Dendritic cell treated with granulocyte-macrophage colony-stimulating factor and Interleukin-4, amounts not matched to agents 40 ng/mL and 50 ng/mL, for 4 days (primary cell): ENCODE measurements around the gene NDST1.

Source experiments
- H3K27ac Mint-ChIP-seq: one replicate; pipeline ENCODE4 v1.8.0; 2022; ENCODE audit warnings: mild to moderate bottlenecking, mixed read lengths
- H3K27me3 Mint-ChIP-seq: one replicate; pipeline ENCODE4 v1.8.0; 2022; ENCODE audit warnings: mild to moderate bottlenecking, mixed read lengths
- H3K36me3 Mint-ChIP-seq: one replicate; pipeline ENCODE4 v1.8.0; 2022; ENCODE audit warnings: low read depth, mixed read lengths
- H3K4me1 Mint-ChIP-seq: one replicate; pipeline ENCODE4 v1.8.0; 2022; ENCODE audit warnings: low read depth, mixed read lengths
- H3K4me3 Mint-ChIP-seq: one replicate; pipeline ENCODE4 v1.8.0; 2022; ENCODE audit warnings: mild to moderate bottlenecking, moderate library complexity, mixed read lengths
- H3K9me3 Mint-ChIP-seq: one replicate; pipeline ENCODE4 v1.8.0; 2022; ENCODE audit warnings: mixed read lengths
- intact Hi-C: fragments of 100-400 bp; cut with micrococcal nuclease; formaldehyde crosslinking; loops from one replicate; pipeline ENCODE4 v1.15.0; 2022

Gene NDST1

GRCh38 chr5:150484964-150485692, 22.8 kb upstream of the NDST1 start:
- Mint-ChIP-seq H3K27ac (peak overlapping the region; percentile 65), H3K27me3 (peaks cover 11% of the 10 kb centered on the region), H3K4me1 (peaks cover 55% of the 10 kb centered on the region), H3K4me3 (peak overlapping the region; percentile 65), H3K9me3 (no peaks in the 10 kb centered on the region), H3K36me3 (no peaks in the 10 kb centered on the region)
- intact Hi-C loops, result no loop called here

- H3K9me3 Mint-ChIP-seq, result no peaks in the 10 kb centered on the region
- H3K4me3 Mint-ChIP-seq, result peak overlapping the region; percentile 65
- peaks cover 60% of the 10 kb centered on the region for H3K4me1 Mint-ChIP-seq
- peak overlapping the region; percentile 65 for H3K27ac Mint-ChIP-seq
- H3K36me3 Mint-ChIP-seq, result no peaks in the 10 kb centered on the region
- peaks cover 11% of the 10 kb centered on the region for H3K27me3 Mint-ChIP-seq
- intact Hi-C loops, result no loop called here
Observed at GRCh38 chr5:150485693-150486401, 22.1 kb upstream of the NDST1 start.

GRCh38 chr5:150486402-150487198, 21.3 kb upstream of the NDST1 start:
- Mint-ChIP-seq H3K27me3 (peaks cover 8% of the 10 kb centered on the region), H3K4me1 (peaks cover 60% of the 10 kb centered on the region)

GRCh38 chr5:150487199-150488061, 20.5 kb upstream of the NDST1 start:
- Mint-ChIP-seq H3K27ac (peak overlapping the region; percentile 83), H3K4me3 (peak overlapping the region; percentile 68), H3K36me3 (peaks cover 15% of the 10 kb centered on the region), H3K27me3 (peaks cover 5% of the 10 kb centered on the region), H3K9me3 (no peaks in the 10 kb centered on the region), H3K4me1 (peaks cover 63% of the 10 kb centered on the region)
- intact Hi-C loops, result no loop called here

More at GRCh38 chr5:150486402-150487198, 21.3 kb upstream of the NDST1 start:
- Mint-ChIP-seq H3K9me3 (no peaks in the 10 kb centered on the region), H3K36me3 (peaks cover 6% of the 10 kb centered on the region), H3K4me3 (peak overlapping the region; percentile 68), H3K27ac (peak overlapping the region; percentile 83)
- intact Hi-C loops, result no loop called here

GRCh38 chr5:150488519-150489359, 19.2 kb upstream of the NDST1 start:
- peak overlapping the region; percentile 32 for H3K4me3 Mint-ChIP-seq

GRCh38 chr5:150489360-150490295, 18.3 kb upstream of the NDST1 start:
- intact Hi-C loops, result no loop called here
- H3K9me3 Mint-ChIP-seq, result no peaks in the 10 kb centered on the region
- peak overlapping the region; percentile 83 for H3K27ac Mint-ChIP-seq
- H3K4me3 Mint-ChIP-seq, result peak overlapping the region; percentile 44
- peaks cover 67% of the 10 kb centered on the region for H3K4me1 Mint-ChIP-seq
- H3K27me3 Mint-ChIP-seq, result peaks cover 5% of the 10 kb centered on the region
- H3K36me3 Mint-ChIP-seq, result peaks cover 30% of the 10 kb centered on the region

More at GRCh38 chr5:150488519-150489359, 19.2 kb upstream of the NDST1 start:
- intact Hi-C loops, result no loop called here
- Mint-ChIP-seq H3K27ac (peak overlapping the region; percentile 83), H3K27me3 (peaks cover 5% of the 10 kb centered on the region), H3K36me3 (peaks cover 25% of the 10 kb centered on the region), H3K9me3 (no peaks in the 10 kb centered on the region), H3K4me1 (peaks cover 67% of the 10 kb centered on the region)

GRCh38 chr5:150490296-150490669, 17.6 kb upstream of the NDST1 start:
- Mint-ChIP-seq H3K4me1 (peaks cover 61% of the 10 kb centered on the region), H3K36me3 (peaks cover 33% of the 10 kb centered on the region), H3K9me3 (no peaks in the 10 kb centered on the region), H3K4me3 (peak overlapping the region; percentile 44), H3K27me3 (no peaks in the 10 kb centered on the region), H3K27ac (peak overlapping the region; percentile 83)
- intact Hi-C loops, result no loop called here

GRCh38 chr5:150490754-150491153, 17.2 kb upstream of the NDST1 start:
- peak overlapping the region; percentile 83 for H3K27ac Mint-ChIP-seq
- H3K4me1 Mint-ChIP-seq, result peaks cover 60% of the 10 kb centered on the region
- H3K27me3 Mint-ChIP-seq, result no peaks in the 10 kb centered on the region
- H3K36me3 Mint-ChIP-seq, result peaks cover 33% of the 10 kb centered on the region
- peak overlapping the region; percentile 20 for H3K4me3 Mint-ChIP-seq
- intact Hi-C loops, result no loop called here
- no peaks in the 10 kb centered on the region for H3K9me3 Mint-ChIP-seq

GRCh38 chr5:150491876-150492275, 16.1 kb upstream of the NDST1 start:
- no peak overlapping the region for H3K4me3 Mint-ChIP-seq
- no peaks in the 10 kb centered on the region for H3K27me3 Mint-ChIP-seq
- H3K27ac Mint-ChIP-seq, result peak overlapping the region; percentile 83
- H3K4me1 Mint-ChIP-seq, result peaks cover 70% of the 10 kb centered on the region
- H3K9me3 Mint-ChIP-seq, result no peaks in the 10 kb centered on the region
- intact Hi-C loops, result no loop called here
- H3K36me3 Mint-ChIP-seq, result peaks cover 33% of the 10 kb centered on the region

- H3K4me1 Mint-ChIP-seq, result peaks cover 68% of the 10 kb centered on the region
- H3K9me3 Mint-ChIP-seq, result no peaks in the 10 kb centered on the region
- no peak overlapping the region for H3K4me3 Mint-ChIP-seq
- H3K27me3 Mint-ChIP-seq, result no peaks in the 10 kb centered on the region
- intact Hi-C loops, result no loop called here
- H3K36me3 Mint-ChIP-seq, result peaks cover 38% of the 10 kb centered on the region
- H3K27ac Mint-ChIP-seq, result peak overlapping the region; percentile 83
Observed at GRCh38 chr5:150492621-150493020, 15.3 kb upstream of the NDST1 start.

- peaks cover 64% of the 10 kb centered on the region for H3K4me1 Mint-ChIP-seq
- no peaks in the 10 kb centered on the region for H3K9me3 Mint-ChIP-seq
- intact Hi-C loops, result no loop called here
- peak overlapping the region; percentile 28 for H3K27ac Mint-ChIP-seq
- no peaks in the 10 kb centered on the region for H3K27me3 Mint-ChIP-seq
- peaks cover 63% of the 10 kb centered on the region for H3K36me3 Mint-ChIP-seq
- H3K4me3 Mint-ChIP-seq, result no peak overlapping the region
Observed at GRCh38 chr5:150496098-150496497, 11.8 kb upstream of the NDST1 start.

GRCh38 chr5:150496534-150496933, 11.4 kb upstream of the NDST1 start:
- Mint-ChIP-seq H3K27me3 (no peaks in the 10 kb centered on the region), H3K4me1 (peaks cover 64% of the 10 kb centered on the region), H3K9me3 (no peaks in the 10 kb centered on the region), H3K4me3 (no peak overlapping the region), H3K36me3 (peaks cover 63% of the 10 kb centered on the region), H3K27ac (peak overlapping the region; percentile 28)
- intact Hi-C loops, result no loop called here
